Measurements from ENCODE around the gene TIMM8B. TPM values are rescaled to one million over a fixed set of nuclear protein-coding genes. Genes with fewer than 3 reads are reported as not detected.

TIMM8B gene
- polyA plus RNA-seq, 3 donors = 27.9 to 160 (median 143) TPM

DNA sequence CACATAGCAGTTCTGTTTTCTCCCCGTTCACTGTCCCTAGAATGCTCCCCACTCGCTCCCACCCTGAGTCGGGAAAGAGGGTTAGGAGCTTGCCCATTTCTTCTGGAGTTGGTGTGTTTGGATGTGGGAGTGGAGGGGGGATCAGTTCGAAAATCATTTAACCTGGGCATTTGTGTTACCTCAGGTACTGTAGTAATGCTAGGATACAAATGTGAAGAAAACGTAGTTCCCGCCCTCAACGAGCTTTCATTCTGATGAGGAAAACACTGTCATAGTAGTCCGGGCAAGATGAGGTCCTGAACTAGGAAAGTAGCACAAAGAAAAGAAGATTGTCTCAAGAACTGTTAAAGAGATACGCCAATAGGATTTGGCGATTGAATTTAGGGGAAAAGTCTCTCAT is 656 bp upstream of the TIMM8B start:
- Histone ChIP-seq H2AFZ (ENCODE audit: insufficient read depth, low read depth, low read length, poor library complexity, severe bottlenecking) (peak overlapping the region; percentile 99), H3K9ac (ENCODE audit: insufficient read depth, low read length, poor library complexity, severe bottlenecking) (peak overlapping the region; percentile 88), H3K79me2 (ENCODE audit: insufficient read depth, low read length) (peaks cover 68% of the 10 kb centered on the region), H3K4me1 (ENCODE audit: control insufficient read depth in 1 of 2, insufficient read depth in 2 of 2, low read length in 2 of 2) (peaks cover 24 to 30% of the 10 kb centered on the region in 2 donors), H3K27me3 (ENCODE audit: control insufficient read depth in 2 of 2, insufficient read depth in 2 of 2, low read length in 2 of 2) (no peaks in the 10 kb centered on the region), H3K4me2 (replicated peaks; ENCODE audit: extremely low read depth, low read length, poor library complexity, severe bottlenecking) (peak overlapping the region; percentile 98), H3K9me3 (replicated peaks in 1 of 2; ENCODE audit: control insufficient read depth in 1 of 2, insufficient read depth in 1 of 2, low read length in 2 of 2) (no peaks in the 10 kb centered on the region), H3K36me3 (replicated peaks in 1 of 2; ENCODE audit: control insufficient read depth in 1 of 2, insufficient read depth in 2 of 2, low read length in 2 of 2) (peaks cover 64 to 74% of the 10 kb centered on the region in 2 donors), H3K4me3 (replicated peaks in 1 of 3; ENCODE audit: low read depth in 2 of 3, low read length in 3 of 3) (peak overlapping the region; percentile 89 to 100 (median 95)), H4K20me1 (ENCODE audit: insufficient read depth, low read length) (peaks cover 8% of the 10 kb centered on the region), H3K27ac (ENCODE audit: low read depth in 1 of 2, low read length in 2 of 2) (peak overlapping the region; percentile 63 to 99)
- TF ChIP-seq, protein P1, sequence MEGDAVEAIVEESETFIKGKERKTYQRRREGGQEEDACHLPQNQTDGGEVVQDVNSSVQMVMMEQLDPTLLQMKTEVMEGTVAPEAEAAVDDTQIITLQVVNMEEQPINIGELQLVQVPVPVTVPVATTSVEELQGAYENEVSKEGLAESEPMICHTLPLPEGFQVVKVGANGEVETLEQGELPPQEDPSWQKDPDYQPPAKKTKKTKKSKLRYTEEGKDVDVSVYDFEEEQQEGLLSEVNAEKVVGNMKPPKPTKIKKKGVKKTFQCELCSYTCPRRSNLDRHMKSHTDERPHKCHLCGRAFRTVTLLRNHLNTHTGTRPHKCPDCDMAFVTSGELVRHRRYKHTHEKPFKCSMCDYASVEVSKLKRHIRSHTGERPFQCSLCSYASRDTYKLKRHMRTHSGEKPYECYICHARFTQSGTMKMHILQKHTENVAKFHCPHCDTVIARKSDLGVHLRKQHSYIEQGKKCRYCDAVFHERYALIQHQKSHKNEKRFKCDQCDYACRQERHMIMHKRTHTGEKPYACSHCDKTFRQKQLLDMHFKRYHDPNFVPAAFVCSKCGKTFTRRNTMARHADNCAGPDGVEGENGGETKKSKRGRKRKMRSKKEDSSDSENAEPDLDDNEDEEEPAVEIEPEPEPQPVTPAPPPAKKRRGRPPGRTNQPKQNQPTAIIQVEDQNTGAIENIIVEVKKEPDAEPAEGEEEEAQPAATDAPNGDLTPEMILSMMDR (IDR thresholded peaks at IDR 0.05) = no peak
- DNase-seq = peak in 1 of 3 donors; percentile 9
- peaks cover 41% of the 10 kb centered on the region for H3K4me1 Mint-ChIP-seq
- peak overlapping the region; percentile 96 to 99 for H3K4me3 Mint-ChIP-seq
- H3K36me3 Mint-ChIP-seq = peaks cover 76% of the 10 kb centered on the region in 2 donors
- intact Hi-C loops (cut with micrococcal nuclease) = loop anchor here (2.0 to 10.0 kb wide), 4 partner anchors 14 to 198 kb away; no protein-coding TSS in a partner anchor
- H3K9me3 Mint-ChIP-seq = no peaks in the 10 kb centered on the region
- H3K27me3 Mint-ChIP-seq (ENCODE audit: low read depth in 3 of 3) = peaks cover 0 to 2% (median 0%) of the 10 kb centered on the region in 3 donors
- 30% methylated on average over 8 of the region's 10 CpGs for WGBS (ENCODE audit: insufficient coverage)
- H3K27ac Mint-ChIP-seq = peak overlapping the region; percentile 95 to 99 (median 98)

DNA sequence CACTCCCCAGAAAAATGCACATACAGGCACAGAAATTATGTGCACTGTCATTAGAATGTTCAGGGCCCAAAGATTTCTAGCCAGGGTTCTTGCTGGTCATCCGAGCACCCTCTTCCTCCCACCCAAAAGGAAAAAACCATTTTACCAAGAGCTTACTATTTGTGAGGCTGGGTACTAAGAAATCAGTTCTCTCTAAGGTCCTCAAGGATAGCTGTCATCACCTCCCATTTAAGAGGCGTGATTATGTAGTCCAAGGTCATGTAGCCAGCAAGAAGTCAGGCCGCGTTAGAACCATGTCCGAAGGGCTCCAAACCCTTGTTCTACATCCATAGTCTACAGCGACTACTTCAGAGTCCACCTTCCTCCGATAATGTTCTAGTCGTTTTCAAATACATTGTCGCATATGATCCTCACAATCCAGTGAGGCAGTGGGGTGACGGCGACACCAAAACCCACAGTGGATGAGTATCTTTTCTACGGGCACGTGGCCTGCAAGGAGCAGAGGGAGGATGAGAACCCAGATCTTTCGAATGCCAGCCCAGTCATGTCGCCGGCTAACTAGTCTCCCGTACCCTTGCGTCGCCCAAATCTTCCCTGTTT is 634 bp downstream of the TIMM8B start:
- peak overlapping the region; percentile 88 for H3K9ac ChIP-seq (ENCODE audit: insufficient read depth, low read length, poor library complexity, severe bottlenecking)
- Mint-ChIP-seq H3K4me3 (peak overlapping the region; percentile 96 to 99), H3K27me3 (ENCODE audit: low read depth in 3 of 3) (peaks cover 0 to 2% (median 0%) of the 10 kb centered on the region in 3 donors), H3K27ac (peak overlapping the region; percentile 95 to 99 (median 98)), H3K4me1 (peaks cover 41% of the 10 kb centered on the region), H3K9me3 (no peaks in the 10 kb centered on the region), H3K36me3 (peaks cover 68 to 73% of the 10 kb centered on the region in 2 donors)
- H3K27ac ChIP-seq (ENCODE audit: low read depth in 1 of 2, low read length in 2 of 2) = peak overlapping the region; percentile 63 to 99
- peaks cover 5% of the 10 kb centered on the region for H4K20me1 ChIP-seq (ENCODE audit: insufficient read depth, low read length)
- peak overlapping the region; percentile 89 to 100 (median 95) for H3K4me3 ChIP-seq (replicated peaks in 1 of 3; ENCODE audit: low read depth in 2 of 3, low read length in 3 of 3)
- H3K27me3 ChIP-seq (ENCODE audit: control insufficient read depth in 2 of 2, insufficient read depth in 2 of 2, low read length in 2 of 2) = no peaks in the 10 kb centered on the region
- intact Hi-C loops (cut with micrococcal nuclease) = loop anchor here (2.0 to 10.0 kb wide), 4 partner anchors 13 to 199 kb away; no protein-coding TSS in a partner anchor
- peaks cover 58 to 74% of the 10 kb centered on the region in 2 donors for H3K36me3 ChIP-seq (replicated peaks in 1 of 2; ENCODE audit: control insufficient read depth in 1 of 2, insufficient read depth in 2 of 2, low read length in 2 of 2)
- peaks cover 57% of the 10 kb centered on the region for H3K79me2 ChIP-seq (ENCODE audit: insufficient read depth, low read length)
- peak overlapping the region; percentile 99 for H2AFZ ChIP-seq (ENCODE audit: insufficient read depth, low read depth, low read length, poor library complexity, severe bottlenecking)
- no peaks in the 10 kb centered on the region for H3K9me3 ChIP-seq (replicated peaks in 1 of 2; ENCODE audit: control insufficient read depth in 1 of 2, insufficient read depth in 1 of 2, low read length in 2 of 2)
- H3K4me2 ChIP-seq (replicated peaks; ENCODE audit: extremely low read depth, low read length, poor library complexity, severe bottlenecking) = peak overlapping the region; percentile 98
- 5% methylated on average over 11 of the region's 19 CpGs for WGBS (ENCODE audit: insufficient coverage)
- H3K4me1 ChIP-seq (ENCODE audit: control insufficient read depth in 1 of 2, insufficient read depth in 2 of 2, low read length in 2 of 2) = peaks cover 24 to 30% of the 10 kb centered on the region in 2 donors
- DNase-seq = peak in 2 of 3 donors; percentile 22 to 33
- TF ChIP-seq, protein P1 (IDR thresholded peaks at IDR 0.05) = no peak

Measured in CD14-positive monocyte (primary cell).